Natural killer cell (primary cell): ENCODE results near the gene MITF. TPM values are rescaled to one million over a fixed set of nuclear protein-coding genes. Genes with fewer than 3 reads are reported as not detected.

Experiments
- ATAC-seq, 3 donors: fragments of 150-1000 bp in 2 of 3; fragments of 200-7000 bp in 1 of 3; cut with Tn5 transposase; 1 replicate in 1 of 3; 2 replicates in 2 of 3; pipeline ENCODE4 v1.10.0; 2021; ENCODE audit warnings: mild to moderate bottlenecking in 2 of 3, moderate library complexity in 2 of 3
- DNase-seq, 2 donors: peaks; one replicate each; pipeline versions ENCODE4 v3.0.0 to v3.0.0-alpha.2; 2013 to 2021; ENCODE audit warnings: mixed read lengths in 1 of 2
- H3K27ac ChIP-seq: one replicate; pipeline ENCODE4 v1.5.1; 2013; ENCODE audit warnings: mild to moderate bottlenecking, low read length
- H3K27me3 ChIP-seq: one replicate; pipeline ENCODE4 v1.6.1; 2013; ENCODE audit warnings: low read length; ENCODE audit not compliant: control insufficient read depth, insufficient read depth
- H3K36me3 ChIP-seq: one replicate; pipeline ENCODE4 v1.6.1; 2013; ENCODE audit warnings: low read length; ENCODE audit not compliant: control insufficient read depth, insufficient read depth
- H3K4me1 ChIP-seq: one replicate; pipeline ENCODE4 v1.6.1; 2013; ENCODE audit warnings: low read length; ENCODE audit not compliant: control insufficient read depth, insufficient read depth
- H3K4me3 ChIP-seq: one replicate; pipeline ENCODE4 v1.5.1; 2013; ENCODE audit warnings: low read length
- H3K9me3 ChIP-seq: one replicate; pipeline ENCODE4 v1.6.1; 2013; ENCODE audit warnings: low read length; ENCODE audit not compliant: control insufficient read depth, insufficient read depth
- H3K27ac Mint-ChIP-seq, 2 donors: one replicate each; pipeline ENCODE4 v1.8.0; 2022; ENCODE audit warnings: mild to moderate bottlenecking in 2 of 2, mixed read lengths in 2 of 2, moderate library complexity in 1 of 2
- H3K27me3 Mint-ChIP-seq, 2 donors: one replicate each; pipeline ENCODE4 v1.8.0; 2022; ENCODE audit warnings: low read depth in 2 of 2, mixed read lengths in 2 of 2
- H3K36me3 Mint-ChIP-seq: one replicate; pipeline ENCODE4 v1.8.0; 2022; ENCODE audit warnings: mixed read lengths
- H3K4me1 Mint-ChIP-seq, 2 donors: one replicate each; pipeline ENCODE4 v1.8.0; 2022; ENCODE audit warnings: mixed read lengths in 2 of 2
- H3K4me3 Mint-ChIP-seq: one replicate; pipeline ENCODE4 v1.8.0; 2022; ENCODE audit warnings: mild to moderate bottlenecking, moderate library complexity, mixed read lengths
- H3K9me3 Mint-ChIP-seq, 2 donors: one replicate each; pipeline ENCODE4 v1.8.0; 2022; ENCODE audit warnings: mixed read lengths in 2 of 2
- WGBS: methylation state at CpG from one replicate; pipeline ENCODE4 v1.1.7; 2013; ENCODE audit warnings: missing lambda C conversion rate; ENCODE audit not compliant: insufficient coverage; 5-methylcytosine and 5-hydroxymethylcytosine counted together
- intact Hi-C: fragments of 100-400 bp; cut with micrococcal nuclease; formaldehyde crosslinking; loops from one replicate; pipeline ENCODE4 v1.14.2; 2022
- total RNA-seq, 4 donors: library from RNA; stranded (reverse); fragments of 120-200 nt in 1 of 4; gene quantifications; one replicate each; pipeline versions ENCODE4 v1.2.3 to v1.2.4, GENCODE V29; 2013 to 2022
- TF ChIP-seq, protein P1 (sequence below): fragments of 200-600 bp; IDR thresholded peaks from one replicate; pipeline ENCODE4 v1.8.0; 2022; ENCODE audit warnings: antibody characterized with exemption

The MITF gene
- total RNA-seq, 3 donors from 2014 or later (not counting 1 experiment from before 2014, with no cell fraction given) = 0.23 to 1.5 (median 0.54) TPM

DNA sequence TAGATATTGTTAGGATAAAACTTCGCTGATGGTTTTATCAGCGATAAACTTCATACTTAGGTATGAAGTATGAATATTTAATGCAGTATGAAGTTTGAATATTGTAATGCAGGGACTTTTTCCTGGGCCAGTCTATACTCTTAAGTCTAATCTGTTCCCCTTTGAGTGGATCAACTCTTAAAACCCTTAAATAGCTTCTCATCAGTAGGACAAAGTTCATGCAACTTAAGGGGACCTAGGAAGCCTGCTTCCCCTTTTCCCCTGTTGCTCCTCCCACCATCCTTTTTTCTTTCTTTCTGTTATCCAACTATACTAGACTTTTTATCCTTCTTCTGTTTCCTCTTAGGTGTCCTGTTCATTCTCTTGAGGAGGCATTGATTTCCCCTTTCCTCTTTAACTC, 78.7 kb downstream of the MITF start:
- H3K9me3 Mint-ChIP-seq = no peaks in the 10 kb centered on the region
- no peaks in the 10 kb centered on the region for H3K36me3 Mint-ChIP-seq
- ATAC-seq (no peak), DNase-seq (no peak)
- H3K4me3 Mint-ChIP-seq = no peak overlapping the region
- H3K27ac ChIP-seq = no peak overlapping the region
- no peaks in the 10 kb centered on the region for H3K27me3 ChIP-seq
- H3K4me1 Mint-ChIP-seq = no peaks in the 10 kb centered on the region
- H3K27me3 Mint-ChIP-seq = no peaks in the 10 kb centered on the region
- no peak overlapping the region for H3K4me3 ChIP-seq
- TF ChIP-seq, protein P1, sequence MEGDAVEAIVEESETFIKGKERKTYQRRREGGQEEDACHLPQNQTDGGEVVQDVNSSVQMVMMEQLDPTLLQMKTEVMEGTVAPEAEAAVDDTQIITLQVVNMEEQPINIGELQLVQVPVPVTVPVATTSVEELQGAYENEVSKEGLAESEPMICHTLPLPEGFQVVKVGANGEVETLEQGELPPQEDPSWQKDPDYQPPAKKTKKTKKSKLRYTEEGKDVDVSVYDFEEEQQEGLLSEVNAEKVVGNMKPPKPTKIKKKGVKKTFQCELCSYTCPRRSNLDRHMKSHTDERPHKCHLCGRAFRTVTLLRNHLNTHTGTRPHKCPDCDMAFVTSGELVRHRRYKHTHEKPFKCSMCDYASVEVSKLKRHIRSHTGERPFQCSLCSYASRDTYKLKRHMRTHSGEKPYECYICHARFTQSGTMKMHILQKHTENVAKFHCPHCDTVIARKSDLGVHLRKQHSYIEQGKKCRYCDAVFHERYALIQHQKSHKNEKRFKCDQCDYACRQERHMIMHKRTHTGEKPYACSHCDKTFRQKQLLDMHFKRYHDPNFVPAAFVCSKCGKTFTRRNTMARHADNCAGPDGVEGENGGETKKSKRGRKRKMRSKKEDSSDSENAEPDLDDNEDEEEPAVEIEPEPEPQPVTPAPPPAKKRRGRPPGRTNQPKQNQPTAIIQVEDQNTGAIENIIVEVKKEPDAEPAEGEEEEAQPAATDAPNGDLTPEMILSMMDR = no peak
- no peaks in the 10 kb centered on the region for H3K9me3 ChIP-seq
- no peaks in the 10 kb centered on the region for H3K4me1 ChIP-seq
- no peak overlapping the region for H3K27ac Mint-ChIP-seq
- 100% methylated on average over 2 of the region's 2 CpGs for WGBS
- intact Hi-C loops = no loop called here
- H3K36me3 ChIP-seq = no peaks in the 10 kb centered on the region

DNA sequence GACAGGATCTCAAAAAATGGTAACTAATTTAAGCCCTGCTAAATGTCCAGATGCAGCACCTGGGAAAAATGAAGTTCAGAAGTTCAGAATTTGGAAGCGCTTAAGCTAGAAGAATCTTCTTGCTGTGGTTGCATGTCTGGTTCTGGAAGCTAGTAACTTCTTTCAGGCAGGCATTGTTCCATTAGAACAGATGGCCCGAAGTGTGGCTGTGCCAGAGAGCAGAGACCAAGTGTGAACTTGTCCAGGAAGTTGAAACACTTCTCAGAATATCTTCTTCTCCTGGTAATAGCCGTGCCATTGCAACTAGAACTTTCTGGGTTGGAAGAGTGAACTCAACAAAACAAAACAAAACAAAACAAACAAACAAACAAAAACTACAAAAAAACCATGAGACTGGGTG, 80.0 kb downstream of the MITF start:
- Histone ChIP-seq H3K4me3 (no peak overlapping the region), H3K27ac (no peak overlapping the region), H3K9me3 (no peaks in the 10 kb centered on the region), H3K4me1 (no peaks in the 10 kb centered on the region), H3K27me3 (no peaks in the 10 kb centered on the region), H3K36me3 (no peaks in the 10 kb centered on the region)
- no peaks in the 10 kb centered on the region for H3K4me1 Mint-ChIP-seq
- H3K27me3 Mint-ChIP-seq = no peaks in the 10 kb centered on the region
- TF ChIP-seq, protein P1 = no peak
- no peak overlapping the region for H3K27ac Mint-ChIP-seq
- no peaks in the 10 kb centered on the region for H3K9me3 Mint-ChIP-seq
- intact Hi-C loops = no loop called here
- DNase-seq (no peak), ATAC-seq (no peak)
- WGBS = 84% methylated on average over 3 of the region's 3 CpGs
- H3K36me3 Mint-ChIP-seq = no peaks in the 10 kb centered on the region
- H3K4me3 Mint-ChIP-seq = no peak overlapping the region

DNA sequence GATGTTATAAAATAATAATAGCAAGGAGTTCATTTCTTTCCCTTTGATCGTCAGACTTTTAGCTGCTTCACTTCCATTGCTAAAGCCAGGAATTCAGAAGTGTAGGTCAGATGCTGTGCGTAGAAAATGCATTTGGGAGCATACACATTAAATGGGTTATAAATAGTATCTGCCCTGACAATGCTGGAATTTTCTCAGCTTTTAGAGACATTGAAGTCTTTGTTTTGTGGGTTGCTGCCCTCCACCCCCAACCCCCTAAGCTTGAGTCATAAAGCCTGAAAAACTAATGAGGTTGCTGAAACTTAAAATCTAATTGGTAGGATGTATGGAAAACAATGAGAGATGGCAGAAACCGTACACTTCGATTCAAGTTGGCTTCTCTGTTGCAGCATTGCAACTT, 81.9 kb downstream of the MITF start:
- 94% methylated on average over 4 of the region's 4 CpGs for WGBS
- Mint-ChIP-seq H3K4me3 (no peak overlapping the region), H3K4me1 (no peaks in the 10 kb centered on the region), H3K27ac (no peak overlapping the region), H3K36me3 (no peaks in the 10 kb centered on the region), H3K9me3 (peaks cover 0 to 2% of the 10 kb centered on the region in 2 donors), H3K27me3 (no peaks in the 10 kb centered on the region)
- TF ChIP-seq, protein P1 = no peak
- no peaks in the 10 kb centered on the region for H3K36me3 ChIP-seq
- no peak overlapping the region for H3K4me3 ChIP-seq
- no peaks in the 10 kb centered on the region for H3K9me3 ChIP-seq
- H3K27ac ChIP-seq = no peak overlapping the region
- H3K27me3 ChIP-seq = no peaks in the 10 kb centered on the region
- ATAC-seq (no peak), DNase-seq (no peak)
- no peaks in the 10 kb centered on the region for H3K4me1 ChIP-seq
- intact Hi-C loops = no loop called here

DNA sequence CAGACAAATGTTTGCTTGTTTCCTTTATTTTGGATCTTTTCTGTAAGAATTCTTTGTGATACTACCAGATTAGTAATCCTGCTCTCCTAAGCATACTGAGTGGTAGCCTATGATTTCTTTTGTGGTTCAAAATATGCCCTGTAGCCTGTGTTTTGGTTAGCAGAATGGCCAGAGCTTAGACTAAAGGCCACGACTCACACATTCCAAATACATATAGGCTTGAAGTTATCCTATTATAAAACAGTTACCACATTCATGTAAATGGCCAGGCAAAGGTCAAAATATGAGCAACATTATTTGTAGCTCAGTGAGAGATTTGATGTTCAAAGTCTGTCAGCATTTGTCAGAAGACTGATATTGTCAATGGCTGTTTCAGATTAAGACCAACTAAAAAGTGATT, 84.5 kb downstream of the MITF start:
- H3K9me3 Mint-ChIP-seq = peaks cover 3 to 4% of the 10 kb centered on the region in 2 donors
- H3K27me3 Mint-ChIP-seq = no peaks in the 10 kb centered on the region
- TF ChIP-seq, protein P1 = no peak
- H3K27ac ChIP-seq = no peak overlapping the region
- no peak for ATAC-seq
- no peaks in the 10 kb centered on the region for H3K27me3 ChIP-seq
- no peaks in the 10 kb centered on the region for H3K4me1 Mint-ChIP-seq
- no peaks in the 10 kb centered on the region for H3K36me3 ChIP-seq
- no CpG with 5 or more reads among the region's 1 CpG for WGBS
- no peaks in the 10 kb centered on the region for H3K4me1 ChIP-seq
- no peaks in the 10 kb centered on the region for H3K9me3 ChIP-seq
- H3K4me3 ChIP-seq = no peak overlapping the region
- intact Hi-C loops = loop anchor here (2.0 kb wide), 1 partner anchor 19 kb away; no protein-coding TSS in a partner anchor
- no peaks in the 10 kb centered on the region for H3K36me3 Mint-ChIP-seq
- H3K4me3 Mint-ChIP-seq = no peak overlapping the region
- no peak overlapping the region for H3K27ac Mint-ChIP-seq
- DNase-seq = no peak
